Large intestine (tissue), 12 donors: Measurements from ENCODE around the gene COL5A1. TPM values are rescaled to one million over a fixed set of nuclear protein-coding genes. Genes with fewer than 3 reads are reported as not detected.

Experiments
- DNase-seq, 2 donors: peaks; one replicate each; pipeline versions ENCODE4 v3.0.0 to v3.0.0-alpha.2; 2013
- H3K27ac ChIP-seq: one replicate; pipeline ENCODE4 v1.5.1; 2013; ENCODE audit warnings: low read length
- H3K27me3 ChIP-seq: 2 replicates; pipeline ENCODE4 v1.6.1; 2013; ENCODE audit warnings: low read length; ENCODE audit not compliant: control insufficient read depth, insufficient read depth
- H3K36me3 ChIP-seq: 2 replicates; pipeline ENCODE4 v1.6.1; 2013; ENCODE audit warnings: low read length; ENCODE audit not compliant: control insufficient read depth, insufficient read depth
- H3K4me1 ChIP-seq: one replicate; pipeline ENCODE4 v1.6.1; 2013; ENCODE audit warnings: low read length; ENCODE audit not compliant: control insufficient read depth, insufficient read depth
- H3K4me3 ChIP-seq: one replicate; pipeline ENCODE4 v1.5.1; 2013; ENCODE audit warnings: low read length
- H3K9me3 ChIP-seq: one replicate; pipeline ENCODE4 v1.6.1; 2013; ENCODE audit warnings: mild to moderate bottlenecking, low read depth, low read length, moderate library complexity; ENCODE audit not compliant: control insufficient read depth
- WGBS: methylation state at CpG from one replicate; pipeline ENCODE4 v1.1.5; 2013; ENCODE audit warnings: low lambda C conversion rate; ENCODE audit not compliant: insufficient coverage; 5-methylcytosine and 5-hydroxymethylcytosine counted together
- long read RNA-seq, 11 donors: transcript quantifications; one replicate each; lab custom pipeline, GENCODE V29; 2026
- polyA plus RNA-seq: library from polyadenylated mRNA; unstranded; fragments of 120-200 nt; gene quantifications from one replicate; pipeline ENCODE4 v1.2.1, GENCODE V29; 2013

COL5A1 gene
- 79.9 TPM for polyA plus RNA-seq
- long read RNA-seq, donor 1, full-length matches to known transcripts: 2 of 8 reads
- long read RNA-seq, donor 1, partial matches to known transcripts: 6 of 8 reads
- long read RNA-seq, donor 1, other reads (novel, unspliced or antisense): 0 of 8 reads
- long read RNA-seq, donor 2, full-length matches to known transcripts: 1 of 15 reads
- long read RNA-seq, donor 2, partial matches to known transcripts: 14 of 15 reads
- long read RNA-seq, donor 2, other reads (novel, unspliced or antisense): 0 of 15 reads
- long read RNA-seq, donor 3: 0 reads
- long read RNA-seq, donor 4: 0 reads
- long read RNA-seq, donor 5, full-length matches to known transcripts: 1 of 14 reads
- long read RNA-seq, donor 5, partial matches to known transcripts: 13 of 14 reads
- long read RNA-seq, donor 5, other reads (novel, unspliced or antisense): 0 of 14 reads
- long read RNA-seq, donor 6, partial matches to known transcripts: 24 of 24 reads
- long read RNA-seq, donor 6, other reads (novel, unspliced or antisense): 0 of 24 reads
- long read RNA-seq, donor 7, full-length matches to known transcripts: 1 of 33 reads
- long read RNA-seq, donor 7, partial matches to known transcripts: 32 of 33 reads
- long read RNA-seq, donor 7, other reads (novel, unspliced or antisense): 0 of 33 reads
- long read RNA-seq, donor 8, partial matches to known transcripts: 44 of 44 reads
- long read RNA-seq, donor 8, other reads (novel, unspliced or antisense): 0 of 44 reads
- long read RNA-seq, donor 9, full-length matches to known transcripts: 1 of 11 reads
- long read RNA-seq, donor 9, partial matches to known transcripts: 10 of 11 reads
- long read RNA-seq, donor 9, other reads (novel, unspliced or antisense): 0 of 11 reads
- long read RNA-seq, donor 10, partial matches to known transcripts: 6 of 6 reads
- long read RNA-seq, donor 10, other reads (novel, unspliced or antisense): 0 of 6 reads
- long read RNA-seq, donor 11, full-length matches to known transcripts: 1 of 17 reads
- long read RNA-seq, donor 11, partial matches to known transcripts: 16 of 17 reads
- long read RNA-seq, donor 11, other reads (novel, unspliced or antisense): 0 of 17 reads

DNA sequence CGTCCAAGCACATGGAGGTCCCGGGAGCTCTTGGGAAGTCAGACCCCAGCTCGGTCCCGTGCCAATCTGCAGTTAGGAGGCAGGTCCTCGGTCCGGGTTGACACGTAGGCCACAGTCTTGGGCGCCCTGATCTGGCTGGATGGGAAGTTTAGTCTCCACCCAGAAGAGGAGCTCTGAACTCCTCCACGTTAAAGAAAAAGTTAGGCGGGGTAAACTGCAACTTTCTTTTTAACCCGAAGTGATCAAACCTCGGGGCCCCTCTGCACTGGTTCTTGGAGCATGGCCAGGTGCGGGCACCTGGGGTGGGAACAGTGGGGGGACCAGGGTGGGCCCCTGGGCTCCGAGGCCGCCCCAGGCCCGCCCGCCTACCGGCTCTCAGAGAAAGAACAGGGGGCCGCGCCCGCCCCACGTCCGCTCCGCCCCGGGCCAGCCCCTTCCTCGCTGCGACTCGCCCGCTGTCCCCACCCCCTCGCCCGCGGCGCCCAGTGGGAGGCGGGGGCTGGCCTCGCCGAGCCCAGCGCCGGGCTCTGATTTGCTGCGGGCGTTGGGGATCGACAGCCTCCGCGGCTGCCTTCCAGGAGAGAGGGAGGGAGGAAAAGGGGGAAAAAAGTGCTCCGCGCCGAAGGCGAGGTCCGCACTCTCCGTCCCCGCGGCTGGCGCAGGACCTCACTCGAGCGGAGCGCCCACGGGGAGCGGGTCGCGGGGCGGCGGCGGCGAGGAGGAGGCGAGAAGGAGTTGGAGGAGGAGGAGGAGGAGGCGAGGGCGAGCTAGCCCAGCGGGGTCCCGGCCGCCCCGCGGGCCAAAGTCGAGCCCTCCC is at the start of gene COL5A1:
TSS of gene COL5A1 (plus strand) at position 631 of the 817 bp plus-strand sequence. CDS start 385 bp downstream, outside the sequence.
- Histone ChIP-seq H3K4me1 (peaks cover 6% of the 10 kb centered on the region), H3K4me3 (peak within 1 kb of the TSS; percentile 57), H3K9me3 (no peaks in the 10 kb centered on the region), H3K36me3 (no peaks in the 10 kb centered on the region), H3K27me3 (peaks cover 34% of the 10 kb centered on the region), H3K27ac (peak within 1 kb of the TSS; percentile 81)
- DNase-seq: peak; percentile 81 to 85
- no CpG with 5 or more reads among the region's 72 CpGs for WGBS

GRCh38 chr9:134592018-134592818 is 49.4 kb upstream of the COL5A1 start:
- Histone ChIP-seq H3K4me3 (no peak overlapping the region), H3K4me1 (no peaks in the 10 kb centered on the region), H3K36me3 (no peaks in the 10 kb centered on the region), H3K27me3 (no peaks in the 10 kb centered on the region), H3K27ac (no peak overlapping the region), H3K9me3 (no peaks in the 10 kb centered on the region)
- DNase-seq: no peak
- WGBS: no CpG with 5 or more reads among the region's 34 CpGs

GRCh38 chr9:134592819-134593200 is 48.8 kb upstream of the COL5A1 start:
- Histone ChIP-seq H3K27ac (no peak overlapping the region), H3K4me3 (no peak overlapping the region), H3K4me1 (no peaks in the 10 kb centered on the region), H3K27me3 (no peaks in the 10 kb centered on the region), H3K36me3 (no peaks in the 10 kb centered on the region), H3K9me3 (no peaks in the 10 kb centered on the region)
- no CpG with 5 or more reads among the region's 9 CpGs for WGBS
- DNase-seq: no peak

DNA sequence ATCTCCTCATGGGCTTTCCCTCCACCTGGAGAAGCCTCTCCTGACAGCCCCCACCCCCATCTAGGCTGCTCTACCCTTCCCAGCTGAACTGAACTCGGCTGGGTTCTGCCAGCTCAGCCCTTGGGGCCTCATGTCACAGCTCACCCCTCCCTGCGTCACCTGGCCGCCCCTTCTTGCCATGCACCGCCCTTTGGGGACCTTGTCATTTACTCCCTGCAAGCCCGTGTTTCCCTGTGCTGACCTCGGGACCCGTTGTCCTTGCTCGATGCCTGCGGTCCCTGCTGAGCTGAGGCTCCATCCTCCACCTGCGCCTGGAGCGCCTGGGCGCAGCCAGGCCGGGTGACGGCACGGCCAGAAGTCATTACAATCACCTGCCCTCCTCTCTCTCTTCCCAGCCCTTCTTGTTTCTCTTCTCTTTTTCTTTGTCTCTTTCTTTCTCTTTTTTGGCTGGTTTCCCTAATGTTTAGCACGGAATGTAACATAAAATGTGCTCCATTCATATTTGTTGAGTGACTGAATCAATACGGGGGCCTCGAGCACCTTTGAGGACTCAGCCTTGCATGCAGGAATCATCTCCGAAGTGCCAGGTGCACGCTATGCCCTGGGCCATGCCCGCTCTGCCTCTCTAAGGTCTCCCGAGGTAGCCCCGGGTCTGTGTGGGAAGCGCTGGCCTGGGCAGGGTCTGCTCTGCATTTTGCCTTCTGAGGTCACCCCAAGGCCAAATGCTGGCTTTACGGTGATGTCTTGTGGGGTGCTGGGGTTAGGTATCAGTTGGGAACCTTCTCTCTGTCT is 48.1 kb upstream of the COL5A1 start:
- 90% methylated on average over 2 of the region's 25 CpGs for whole genome bisulfite sequencing
- Histone ChIP-seq H3K36me3 (no peaks in the 10 kb centered on the region), H3K4me1 (peaks cover under 1% of the 10 kb centered on the region), H3K27ac (no peak overlapping the region), H3K27me3 (no peaks in the 10 kb centered on the region), H3K4me3 (no peak overlapping the region), H3K9me3 (no peaks in the 10 kb centered on the region)
- DNase-seq: no peak

- Histone ChIP-seq H3K9me3 (no peaks in the 10 kb centered on the region), H3K27me3 (no peaks in the 10 kb centered on the region), H3K4me3 (no peak overlapping the region), H3K4me1 (peaks cover 3% of the 10 kb centered on the region), H3K27ac (no peak overlapping the region), H3K36me3 (no peaks in the 10 kb centered on the region)
- WGBS: no CpG with 5 or more reads among the region's 15 CpGs
- no peak for DNase-seq
These were observed 47.3 kb upstream of the COL5A1 start for GRCh38 chr9:134594078-134594941.

DNA sequence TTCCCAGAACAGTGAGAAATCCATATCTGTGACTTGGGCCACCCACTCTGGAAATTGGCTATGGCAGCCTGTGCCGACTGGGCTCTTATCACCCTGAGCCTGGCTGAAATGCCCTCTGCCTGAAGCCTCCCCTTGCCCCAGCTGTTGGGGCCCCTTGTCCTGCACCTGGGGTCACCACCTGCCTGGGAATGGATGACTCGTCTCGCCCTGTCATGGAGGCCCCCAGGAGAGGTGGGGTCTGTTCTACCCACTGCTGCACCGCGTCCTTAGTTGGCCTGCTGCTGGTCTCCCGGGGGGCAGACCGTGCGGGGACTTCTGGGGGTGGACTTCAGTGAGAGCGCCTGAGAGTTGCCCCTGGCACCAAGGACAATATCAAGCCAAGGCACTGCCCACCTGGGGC is 46.6 kb upstream of the COL5A1 start:
- Histone ChIP-seq H3K27me3 (no peaks in the 10 kb centered on the region), H3K9me3 (no peaks in the 10 kb centered on the region), H3K36me3 (no peaks in the 10 kb centered on the region), H3K27ac (no peak overlapping the region), H3K4me3 (no peak overlapping the region), H3K4me1 (peaks cover 3% of the 10 kb centered on the region)
- no CpG with 5 or more reads among the region's 9 CpGs for WGBS
- no peak for DNase-seq

DNA sequence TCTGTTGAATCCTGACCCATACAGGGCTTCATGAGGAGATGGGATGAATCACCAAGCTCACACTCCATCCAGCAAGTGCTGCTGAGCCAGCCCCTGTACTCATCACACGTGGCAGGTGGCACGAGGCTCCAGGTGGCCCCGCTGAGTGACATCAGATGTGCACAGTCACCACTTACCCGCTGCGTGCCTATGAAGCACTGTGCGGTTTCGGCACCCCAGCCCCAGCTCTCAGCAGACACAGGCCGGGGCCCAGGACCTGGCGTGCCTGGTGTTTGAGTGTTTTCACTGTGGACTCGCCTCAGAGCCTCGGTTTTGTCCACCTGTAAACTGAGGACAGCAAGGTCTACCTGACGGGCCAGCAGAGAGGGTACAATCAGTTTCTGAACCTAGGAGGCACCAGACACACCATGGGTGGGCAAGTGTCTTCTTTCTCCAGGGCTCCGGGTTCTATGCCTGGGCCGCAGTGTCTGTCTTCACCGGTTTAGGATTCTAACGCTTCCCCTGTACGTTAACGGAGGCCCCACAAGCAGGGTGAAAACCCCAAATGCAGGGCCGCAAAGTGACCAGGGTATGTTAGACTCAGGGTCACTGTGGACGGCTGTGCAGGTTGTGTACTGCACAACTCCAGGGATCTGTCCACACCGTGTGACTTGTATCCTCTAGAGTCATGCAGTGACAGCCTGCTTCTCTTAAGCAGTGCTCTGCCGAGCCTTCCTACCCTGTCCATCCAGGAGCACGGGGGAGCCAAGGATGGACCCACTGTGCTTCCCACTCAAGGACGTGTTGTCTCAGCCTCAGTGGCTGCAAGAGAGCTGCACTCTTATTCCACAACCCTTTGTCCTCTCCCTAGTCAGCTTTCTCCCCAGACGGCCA is 44.3 kb upstream of the COL5A1 start:
- no peak for DNase-seq
- Histone ChIP-seq H3K27me3 (no peaks in the 10 kb centered on the region), H3K4me3 (no peak overlapping the region), H3K9me3 (no peaks in the 10 kb centered on the region), H3K4me1 (peaks cover 3% of the 10 kb centered on the region), H3K27ac (no peak overlapping the region), H3K36me3 (no peaks in the 10 kb centered on the region)
- no CpG with 5 or more reads among the region's 25 CpGs for WGBS
